Type B pancreatic cell (in vitro differentiated cells): Measurements from ENCODE around the gene ARHGEF26. TPM values are rescaled to one million over a fixed set of nuclear protein-coding genes. Genes with fewer than 3 reads are reported as not detected.

Experiments
- DNase-seq: peaks from one replicate; pipeline ENCODE4 v3.0.0; 2021; ENCODE audit warnings: mixed read lengths; ENCODE audit not compliant: unreplicated experiment; ENCODE audit errors: extremely low spot score
- H3K27ac Mint-ChIP-seq: 2 replicates; pipeline ENCODE4 v1.8.0; 2021; ENCODE audit warnings: mild to moderate bottlenecking, mixed read lengths
- H3K27me3 Mint-ChIP-seq: 2 replicates; pipeline ENCODE4 v1.8.0; 2021; ENCODE audit warnings: mixed read lengths
- H3K36me3 Mint-ChIP-seq: 2 replicates; pipeline ENCODE4 v1.8.0; 2021; ENCODE audit warnings: mixed read lengths
- H3K4me1 Mint-ChIP-seq: one replicate; pipeline ENCODE4 v1.8.0; 2021; ENCODE audit warnings: mixed read lengths; ENCODE audit not compliant: unreplicated experiment
- H3K4me3 Mint-ChIP-seq: 2 replicates; pipeline ENCODE4 v1.8.0; 2021; ENCODE audit warnings: mild to moderate bottlenecking, mixed read lengths
- H3K9me3 Mint-ChIP-seq: 2 replicates; pipeline ENCODE4 v1.8.0; 2021; ENCODE audit warnings: mixed read lengths
- CTCF ChIP-seq: fragments of 200-600 bp; sonication (generic); conservative IDR thresholded peaks from 2 replicates; pipeline ENCODE4 v1.5.0; 2021; ENCODE audit warnings: antibody characterized with exemption, mild to moderate bottlenecking
- total RNA-seq: library from RNA; stranded (reverse); gene quantifications from 2 replicates; pipeline ENCODE4 v1.2.1, GENCODE V29; 2021; ENCODE audit warnings: low replicate concordance

ARHGEF26 gene
- total RNA-seq, 1 donor from 2014 or later, result 12.7 TPM

GRCh38 chr3:154095832-154096421 lies 25.3 kb upstream of the ARHGEF26 start:
- Mint-ChIP-seq H3K9me3 (no peaks in the 10 kb centered on the region), H3K4me3 (no peak overlapping the region), H3K36me3 (no peaks in the 10 kb centered on the region), H3K27me3 (no peaks in the 10 kb centered on the region), H3K4me1 (no peaks in the 10 kb centered on the region), H3K27ac (no peak overlapping the region)
- DNase-seq, result no peak
- TF ChIP-seq CTCF, result peak; percentile 65

- TF ChIP-seq CTCF, result no peak
- no peak overlapping the region for H3K27ac Mint-ChIP-seq
- peaks cover 4% of the 10 kb centered on the region for H3K4me1 Mint-ChIP-seq
- DNase-seq, result no peak
- H3K27me3 Mint-ChIP-seq, result no peaks in the 10 kb centered on the region
- H3K36me3 Mint-ChIP-seq, result no peaks in the 10 kb centered on the region
- no peaks in the 10 kb centered on the region for H3K9me3 Mint-ChIP-seq
- H3K4me3 Mint-ChIP-seq, result no peak overlapping the region
Observed at GRCh38 chr3:154098376-154098775, 22.8 kb upstream of the ARHGEF26 start.

- H3K27ac Mint-ChIP-seq, result no peak overlapping the region
- H3K4me3 Mint-ChIP-seq, result no peak overlapping the region
- no peak for TF ChIP-seq CTCF
- no peaks in the 10 kb centered on the region for H3K27me3 Mint-ChIP-seq
- H3K4me1 Mint-ChIP-seq, result peaks cover 11% of the 10 kb centered on the region
- H3K36me3 Mint-ChIP-seq, result no peaks in the 10 kb centered on the region
- no peak for DNase-seq
- H3K9me3 Mint-ChIP-seq, result no peaks in the 10 kb centered on the region
Observed at GRCh38 chr3:154100556-154100955, 20.6 kb upstream of the ARHGEF26 start.

- Mint-ChIP-seq H3K36me3 (no peaks in the 10 kb centered on the region), H3K27ac (no peak overlapping the region), H3K4me3 (no peak overlapping the region), H3K4me1 (peaks cover 15% of the 10 kb centered on the region), H3K9me3 (no peaks in the 10 kb centered on the region), H3K27me3 (no peaks in the 10 kb centered on the region)
- no peak for DNase-seq
- no peak for TF ChIP-seq CTCF
Observed at GRCh38 chr3:154101250-154101649, 19.9 kb upstream of the ARHGEF26 start.

DNA sequence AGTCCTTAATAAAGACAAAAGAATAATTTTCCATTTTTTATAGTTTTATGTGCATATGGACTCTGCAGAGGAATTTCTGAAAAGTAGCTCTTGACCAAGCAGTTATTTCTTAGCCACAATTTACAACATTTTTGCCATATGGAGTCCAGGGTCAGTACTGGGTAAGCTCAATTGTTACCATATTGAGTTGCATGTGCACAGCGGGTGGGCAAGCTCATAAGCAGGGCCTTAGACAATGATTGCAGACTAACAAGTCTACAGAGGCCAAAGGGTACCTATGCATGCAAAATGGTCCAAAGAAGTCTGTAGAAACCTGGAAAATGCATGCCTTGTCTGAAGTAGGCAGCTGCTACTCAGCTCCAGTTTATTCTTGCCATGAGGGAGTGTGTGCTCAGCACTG lies 19.0 kb upstream of the ARHGEF26 start:
- H3K9me3 Mint-ChIP-seq, result no peaks in the 10 kb centered on the region
- no peak overlapping the region for H3K27ac Mint-ChIP-seq
- no peak for DNase-seq
- H3K27me3 Mint-ChIP-seq, result no peaks in the 10 kb centered on the region
- H3K4me1 Mint-ChIP-seq, result peaks cover 15% of the 10 kb centered on the region
- TF ChIP-seq CTCF, result no peak
- no peak overlapping the region for H3K4me3 Mint-ChIP-seq
- H3K36me3 Mint-ChIP-seq, result no peaks in the 10 kb centered on the region
